HepG2 (cell line): Measurements from ENCODE around the gene CD180.

ENCODE experiments used
- HIVEP1 ChIP-seq: sonication (generic); formaldehyde crosslinking; IDR thresholded peaks from 2 replicates; pipeline ENCODE4 v1.4.0; 2020; ENCODE audit warnings: mild to moderate bottlenecking, missing genetic modification reagents
- RBM39 ChIP-seq: fragments of 200-400 bp; formaldehyde crosslinking; IDR thresholded peaks from one replicate; pipeline ENCODE4 v1.6.1; 2018; ENCODE audit warnings: antibody characterized with exemption, mild to moderate bottlenecking, low read depth, low read length; ENCODE audit not compliant: poor library complexity, severe bottlenecking
- TF ChIP-seq, protein P1 (sequence below): sonication (generic); formaldehyde crosslinking; IDR thresholded peaks from one replicate; pipeline ENCODE4 v1.5.1; 2020; ENCODE audit warnings: mild to moderate bottlenecking, missing genetic modification reagents; ENCODE audit errors: not compliant biosample characterization

DNA sequence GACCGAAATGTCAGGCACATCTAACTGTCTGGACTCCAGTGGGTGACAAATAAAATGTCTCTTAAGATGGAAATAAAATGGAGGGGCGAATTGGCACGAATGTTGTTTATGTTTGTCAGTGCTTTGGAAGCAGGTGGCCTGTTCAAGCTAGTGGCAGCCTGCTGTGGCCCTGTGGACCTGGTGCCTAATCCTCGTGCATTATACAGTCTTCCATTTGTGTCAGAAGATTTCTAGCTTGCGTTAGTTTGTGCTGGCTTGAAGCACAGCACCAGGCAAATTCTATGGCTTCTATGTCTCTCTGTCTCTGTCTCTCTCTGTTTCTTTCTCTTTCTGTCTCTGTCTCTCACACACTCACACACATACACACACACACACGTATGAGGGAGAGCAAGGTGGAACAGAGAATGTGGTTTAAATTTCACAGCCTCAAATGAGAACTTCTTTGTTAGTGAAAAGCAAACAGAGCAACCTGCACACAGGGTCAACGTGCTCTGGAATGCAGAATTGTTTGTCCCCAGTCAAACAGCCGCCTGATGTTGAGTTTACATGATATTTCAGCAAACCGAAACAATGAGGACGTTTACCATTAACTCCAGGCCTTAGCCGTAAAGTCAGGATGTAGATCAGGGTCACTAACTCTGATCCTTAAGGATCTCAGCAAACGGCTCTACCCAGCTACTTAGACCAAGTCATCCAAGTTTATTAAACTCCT, 39.0 kb upstream of the CD180 start:
- no peak for TF ChIP-seq RBM39
- TF ChIP-seq HIVEP1 (CRISPR knock-in tag) = no peak
- TF ChIP-seq, protein P1, sequence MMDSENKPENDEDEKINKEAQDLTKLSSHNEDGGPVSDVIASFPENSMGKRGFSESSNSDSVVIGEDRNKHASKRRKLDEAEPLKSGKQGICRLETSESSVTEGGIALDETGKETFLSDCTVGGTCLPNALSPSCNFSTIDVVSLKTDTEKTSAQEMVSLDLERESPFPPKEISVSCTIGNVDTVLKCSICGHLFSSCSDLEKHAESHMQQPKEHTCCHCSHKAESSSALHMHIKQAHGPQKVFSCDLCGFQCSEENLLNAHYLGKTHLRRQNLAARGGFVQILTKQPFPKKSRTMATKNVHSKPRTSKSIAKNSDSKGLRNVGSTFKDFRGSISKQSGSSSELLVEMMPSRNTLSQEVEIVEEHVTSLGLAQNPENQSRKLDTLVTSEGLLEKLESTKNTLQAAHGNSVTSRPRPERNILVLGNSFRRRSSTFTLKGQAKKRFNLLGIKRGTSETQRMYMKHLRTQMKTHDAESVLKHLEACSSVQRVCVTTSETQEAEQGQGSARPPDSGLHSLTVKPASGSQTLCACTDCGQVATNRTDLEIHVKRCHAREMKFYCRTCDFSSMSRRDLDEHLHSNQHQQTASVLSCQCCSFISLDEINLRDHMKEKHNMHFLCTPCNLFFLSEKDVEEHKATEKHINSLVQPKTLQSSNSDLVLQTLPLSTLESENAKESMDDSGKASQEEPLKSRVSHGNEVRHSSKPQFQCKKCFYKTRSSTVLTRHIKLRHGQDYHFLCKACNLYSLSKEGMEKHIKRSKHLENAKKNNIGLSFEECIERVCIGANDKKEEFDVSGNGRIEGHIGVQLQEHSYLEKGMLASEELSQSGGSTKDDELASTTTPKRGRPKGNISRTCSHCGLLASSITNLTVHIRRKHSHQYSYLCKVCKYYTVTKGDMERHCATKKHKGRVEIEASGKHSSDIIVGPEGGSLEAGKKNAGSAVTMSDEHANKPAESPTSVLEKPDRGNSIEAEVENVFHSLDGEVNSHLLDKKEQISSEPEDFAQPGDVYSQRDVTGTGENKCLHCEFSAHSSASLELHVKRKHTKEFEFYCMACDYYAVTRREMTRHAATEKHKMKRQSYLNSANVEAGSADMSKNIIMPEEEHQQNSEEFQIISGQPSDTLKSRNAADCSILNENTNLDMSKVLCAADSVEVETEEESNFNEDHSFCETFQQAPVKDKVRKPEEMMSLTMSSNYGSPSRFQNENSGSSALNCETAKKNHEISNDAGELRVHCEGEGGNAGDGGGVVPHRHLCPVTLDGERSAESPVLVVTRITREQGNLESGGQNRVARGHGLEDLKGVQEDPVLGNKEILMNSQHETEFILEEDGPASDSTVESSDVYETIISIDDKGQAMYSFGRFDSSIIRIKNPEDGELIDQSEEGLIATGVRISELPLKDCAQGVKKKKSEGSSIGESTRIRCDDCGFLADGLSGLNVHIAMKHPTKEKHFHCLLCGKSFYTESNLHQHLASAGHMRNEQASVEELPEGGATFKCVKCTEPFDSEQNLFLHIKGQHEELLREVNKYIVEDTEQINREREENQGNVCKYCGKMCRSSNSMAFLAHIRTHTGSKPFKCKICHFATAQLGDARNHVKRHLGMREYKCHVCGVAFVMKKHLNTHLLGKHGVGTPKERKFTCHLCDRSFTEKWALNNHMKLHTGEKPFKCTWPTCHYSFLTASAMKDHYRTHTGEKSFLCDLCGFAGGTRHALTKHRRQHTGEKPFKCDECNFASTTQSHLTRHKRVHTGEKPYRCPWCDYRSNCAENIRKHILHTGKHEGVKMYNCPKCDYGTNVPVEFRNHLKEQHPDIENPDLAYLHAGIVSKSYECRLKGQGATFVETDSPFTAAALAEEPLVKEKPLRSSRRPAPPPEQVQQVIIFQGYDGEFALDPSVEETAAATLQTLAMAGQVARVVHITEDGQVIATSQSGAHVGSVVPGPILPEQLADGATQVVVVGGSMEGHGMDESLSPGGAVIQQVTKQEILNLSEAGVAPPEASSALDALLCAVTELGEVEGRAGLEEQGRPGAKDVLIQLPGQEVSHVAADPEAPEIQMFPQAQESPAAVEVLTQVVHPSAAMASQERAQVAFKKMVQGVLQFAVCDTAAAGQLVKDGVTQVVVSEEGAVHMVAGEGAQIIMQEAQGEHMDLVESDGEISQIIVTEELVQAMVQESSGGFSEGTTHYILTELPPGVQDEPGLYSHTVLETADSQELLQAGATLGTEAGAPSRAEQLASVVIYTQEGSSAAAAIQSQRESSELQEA = no peak
